Erythroblast (primary cell): ENCODE results near the gene C12orf50.

Source experiments
- GATA1 ChIP-seq: IDR thresholded peaks from 2 replicates; pipeline ENCODE4 v1.6.1; 2011; ENCODE audit warnings: low read depth, mild to moderate bottlenecking, control low read depth, low read length, moderate library complexity
- POLR2A ChIP-seq: IDR thresholded peaks from 2 replicates; pipeline ENCODE4 v1.6.1; 2011; ENCODE audit warnings: mild to moderate bottlenecking, low read length

- TF ChIP-seq POLR2A (no peak), GATA1 (no peak)
Measured at GRCh38 chr12:88037770-88038169, 8.6 kb upstream of the C12orf50 start.
